Measurements from ENCODE around the gene NCEH1. TPM values are rescaled to one million over a fixed set of nuclear protein-coding genes. Genes with fewer than 3 reads are reported as not detected.

Gene NCEH1
- 18.6 and 33.7 TPM in 2 replicates for total RNA-seq

GRCh38 chr3:172710664-172711453 lies at the start of gene NCEH1:
Gene NCEH1 (minus strand): TSS chr3:172711067. CDS start chr3:172710984, 83 bp downstream.

GRCh38 chr3:172750368-172751174 lies 39.7 kb upstream of the NCEH1 start, which contains the start of gene ECT2:
Gene ECT2 (plus strand): TSS chr3:172750726. CDS start chr3:172754531, 3,805 bp downstream.

Small RNA genes lying within 50 kb of the gene (small RNA-seq; reads per million reads assigned to genes)
- gene RNU6-547P: not detected

Other genes starting within 250 kb of the NCEH1 start
- gene TNFSF10, start 187.6 kb downstream of the NCEH1 start, total RNA-seq: 36.4 and 55.9 TPM in 2 replicates
- 24.5 and 53.4 TPM in 2 replicates for gene ECT2, start 39.7 kb upstream of the NCEH1 start, total RNA-seq

Data from vein endothelial cell (primary cell).